GM13976 (cell line): ENCODE results near the gene CDH12.

Source experiments
- DNase-seq: peaks from one replicate; pipeline ENCODE4 v3.0.0; 2012; ENCODE audit warnings: low spot score
- in situ Hi-C: fragments of 300-500 bp; cut with MboI; formaldehyde crosslinking; loops from one replicate; pipeline ENCODE4 v1.12.0; 2022; ENCODE audit warnings: low sequenced_read_pairs, mixed read lengths, inconsistent platforms; ENCODE audit not compliant: unreplicated experiment
- TF ChIP-seq, protein P1 (sequence below): IDR thresholded peaks from 2 replicates; pipeline ENCODE4 v1.5.1; 2012; ENCODE audit warnings: borderline replicate concordance, mild to moderate bottlenecking; ENCODE audit not compliant: insufficient read depth; ENCODE audit errors: extremely low read depth, missing control alignments, control extremely low read depth

Gene CDH12

DNA sequence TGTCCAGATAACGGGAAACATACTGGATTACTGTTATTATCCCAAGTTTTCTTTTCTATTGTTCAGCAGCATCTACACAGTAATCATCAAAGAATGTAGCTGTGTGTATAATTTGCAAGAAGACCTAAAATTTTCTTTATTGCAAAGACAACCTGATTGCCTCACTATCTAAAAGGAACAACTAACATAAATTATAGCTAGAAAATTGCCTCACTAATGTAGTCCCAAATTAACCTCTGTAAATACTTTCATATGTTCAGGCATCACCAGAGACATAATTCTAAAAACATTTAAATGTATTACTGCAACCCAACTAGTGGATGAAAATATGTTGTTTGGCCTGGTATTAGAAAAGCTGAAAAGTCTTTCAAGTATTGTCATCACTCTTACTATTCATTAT, 275.4 kb downstream of the CDH12 start:
- DNase-seq: no peak
- in situ Hi-C loops: no loop called here

DNA sequence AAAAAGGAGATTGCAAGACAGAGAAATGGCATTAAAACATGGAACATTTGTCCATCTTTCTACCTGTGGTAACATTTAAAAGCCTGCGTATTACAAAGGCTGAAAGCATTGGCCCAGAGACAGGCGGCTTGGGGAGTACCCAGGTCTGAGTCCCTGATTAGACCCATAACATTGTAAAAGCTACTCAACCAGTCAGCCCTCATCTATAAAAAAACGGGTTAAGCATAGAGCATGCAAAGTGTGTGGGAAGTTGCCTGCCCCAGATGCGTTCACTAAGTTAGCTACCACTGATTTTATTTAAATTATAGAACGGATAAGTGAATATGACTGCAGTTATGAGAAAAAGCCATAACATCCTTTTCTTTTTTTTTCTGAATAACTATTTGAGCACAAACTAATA, 276.1 kb downstream of the CDH12 start:
- no peak for DNase-seq
- in situ Hi-C loops: no loop called here
- TF ChIP-seq, protein P1, sequence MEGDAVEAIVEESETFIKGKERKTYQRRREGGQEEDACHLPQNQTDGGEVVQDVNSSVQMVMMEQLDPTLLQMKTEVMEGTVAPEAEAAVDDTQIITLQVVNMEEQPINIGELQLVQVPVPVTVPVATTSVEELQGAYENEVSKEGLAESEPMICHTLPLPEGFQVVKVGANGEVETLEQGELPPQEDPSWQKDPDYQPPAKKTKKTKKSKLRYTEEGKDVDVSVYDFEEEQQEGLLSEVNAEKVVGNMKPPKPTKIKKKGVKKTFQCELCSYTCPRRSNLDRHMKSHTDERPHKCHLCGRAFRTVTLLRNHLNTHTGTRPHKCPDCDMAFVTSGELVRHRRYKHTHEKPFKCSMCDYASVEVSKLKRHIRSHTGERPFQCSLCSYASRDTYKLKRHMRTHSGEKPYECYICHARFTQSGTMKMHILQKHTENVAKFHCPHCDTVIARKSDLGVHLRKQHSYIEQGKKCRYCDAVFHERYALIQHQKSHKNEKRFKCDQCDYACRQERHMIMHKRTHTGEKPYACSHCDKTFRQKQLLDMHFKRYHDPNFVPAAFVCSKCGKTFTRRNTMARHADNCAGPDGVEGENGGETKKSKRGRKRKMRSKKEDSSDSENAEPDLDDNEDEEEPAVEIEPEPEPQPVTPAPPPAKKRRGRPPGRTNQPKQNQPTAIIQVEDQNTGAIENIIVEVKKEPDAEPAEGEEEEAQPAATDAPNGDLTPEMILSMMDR: no peak

More for the DNA sequence above, 275.4 kb downstream of the CDH12 start:
- TF ChIP-seq, protein P1: no peak

DNA sequence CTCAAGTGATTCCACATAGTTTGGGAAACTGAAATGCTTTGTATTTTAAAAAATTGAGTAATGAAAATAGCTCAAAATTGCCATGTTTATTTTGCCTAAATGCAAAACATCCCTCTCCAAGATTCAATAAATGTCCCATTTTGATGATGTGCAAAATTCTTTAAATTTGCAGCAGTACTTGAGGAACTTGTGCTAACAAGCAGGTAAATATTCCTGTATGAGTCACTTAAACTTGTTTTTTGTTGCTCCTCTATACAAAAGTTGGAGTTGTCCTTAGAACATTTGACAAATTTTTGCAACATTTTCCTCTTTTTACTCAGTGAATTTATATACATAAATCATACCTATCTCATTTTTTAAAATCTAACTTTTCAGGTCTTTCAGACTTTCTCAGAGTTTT, 280.2 kb downstream of the CDH12 start:
- TF ChIP-seq, protein P1: no peak
- in situ Hi-C loops: no loop called here
- DNase-seq: no peak

DNA sequence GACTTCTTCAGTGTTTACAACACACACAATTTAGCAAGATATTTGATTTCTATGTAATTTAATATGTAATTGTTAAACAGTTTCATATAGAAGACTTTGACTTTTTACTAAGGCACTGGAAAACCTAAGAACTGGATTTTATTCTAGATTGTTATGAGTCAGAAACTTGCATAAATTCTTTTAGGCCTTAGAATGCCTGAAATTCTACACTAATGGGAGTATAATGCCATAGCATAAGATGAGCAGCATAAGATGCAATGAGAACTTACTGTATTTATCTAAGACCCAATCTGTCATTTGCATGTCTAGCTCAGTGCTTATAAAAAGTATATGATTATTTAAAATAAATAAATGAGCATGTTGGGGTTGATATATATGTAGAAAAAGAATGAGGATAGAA, 285.2 kb downstream of the CDH12 start:
- DNase-seq: no peak
- in situ Hi-C loops: no loop called here
- TF ChIP-seq, protein P1: no peak

DNA sequence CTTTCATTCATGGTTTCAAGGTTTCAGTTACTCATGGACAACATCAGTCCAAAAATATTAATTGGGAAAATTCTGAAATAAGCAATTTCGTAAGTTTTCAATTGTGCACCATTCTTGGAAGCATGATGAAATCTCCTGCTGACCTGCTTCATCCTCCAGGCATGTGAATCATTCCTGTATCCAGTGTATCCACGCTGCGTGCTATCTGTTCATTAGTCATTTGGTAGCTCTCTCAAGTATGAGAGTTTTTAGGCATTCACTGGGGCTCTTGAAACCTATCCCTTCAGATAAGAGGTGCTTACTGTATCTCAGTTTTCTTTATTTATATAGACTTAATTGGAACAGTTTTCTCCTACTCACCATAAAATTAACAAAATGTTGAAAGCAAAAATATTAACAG, 293.0 kb downstream of the CDH12 start:
- no peak for DNase-seq
- TF ChIP-seq, protein P1: no peak
- in situ Hi-C loops: no loop called here

DNA sequence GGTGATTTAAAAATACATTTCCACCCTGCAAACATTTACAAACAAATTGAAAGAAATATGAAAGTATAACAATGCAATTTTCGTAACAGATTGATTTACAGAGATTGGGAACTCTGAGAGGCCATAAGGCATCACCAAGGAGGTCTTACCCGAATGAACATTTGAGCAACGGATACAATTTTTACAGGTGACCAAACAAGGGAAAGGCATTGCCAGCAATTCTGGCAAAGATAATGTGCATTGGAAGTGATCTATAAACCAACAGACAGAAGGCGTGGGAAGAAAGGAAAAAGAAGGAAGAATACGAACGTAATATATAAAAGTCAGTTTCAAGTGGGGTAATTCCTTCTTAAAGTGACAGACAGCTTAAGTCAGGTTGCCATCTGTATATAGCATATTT, 295.9 kb downstream of the CDH12 start:
- no peak for DNase-seq
- TF ChIP-seq, protein P1: no peak
- in situ Hi-C loops: no loop called here

DNA sequence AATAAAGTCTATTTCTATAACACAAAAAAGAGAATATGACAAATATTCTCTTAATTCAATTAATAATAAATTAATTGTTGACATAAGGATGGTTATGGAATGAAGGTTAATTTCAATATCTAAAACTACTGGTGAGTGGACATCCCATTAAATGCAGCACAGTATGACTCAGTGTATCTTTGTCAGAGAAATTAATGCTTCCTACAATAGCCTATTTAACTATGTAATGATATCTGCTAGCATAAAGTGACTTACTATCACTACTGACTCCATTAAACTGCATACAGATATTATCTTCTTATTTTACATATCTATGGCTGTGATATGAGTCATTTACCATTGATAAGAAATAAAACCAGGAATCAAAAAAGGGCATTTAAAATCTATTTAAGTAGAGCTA, 298.7 kb downstream of the CDH12 start:
- in situ Hi-C loops: no loop called here
- DNase-seq: no peak
- TF ChIP-seq, protein P1: no peak
